HG02571 (cell line): ENCODE data around the gene VWA3A.

Experiments used
- ATAC-seq: cut with Tn5 transposase; IDR thresholded peaks from one replicate; pipeline ENCODE4 v1.9.1; 2021; ENCODE audit warnings: mild to moderate bottlenecking, moderate library complexity; ENCODE audit not compliant: unreplicated experiment

The VWA3A gene

GRCh38 chr16:22177968-22178930 lies 85.9 kb downstream of the VWA3A start:
- ATAC-seq, result no peak

GRCh38 chr16:22181426-22181825 lies 89.1 kb downstream of the VWA3A start:
- ATAC-seq, result no peak

GRCh38 chr16:22181843-22182242 lies 89.5 kb downstream of the VWA3A start:
- ATAC-seq, result no peak

GRCh38 chr16:22183335-22183734 lies 91.0 kb downstream of the VWA3A start:
- no peak for ATAC-seq

GRCh38 chr16:22183901-22184614 lies 91.7 kb downstream of the VWA3A start:
- ATAC-seq, result no peak

GRCh38 chr16:22184615-22184968 lies 92.3 kb downstream of the VWA3A start:
- no peak for ATAC-seq

GRCh38 chr16:22186517-22186916 lies 94.2 kb downstream of the VWA3A start:
- ATAC-seq, result no peak

- ATAC-seq, result no peak
These were observed 95.9 kb downstream of the VWA3A start for GRCh38 chr16:22188267-22188594.

- no peak for ATAC-seq
These were observed 96.5 kb downstream of the VWA3A start for GRCh38 chr16:22188595-22189442.

GRCh38 chr16:22189473-22190080 lies 97.2 kb downstream of the VWA3A start:
- ATAC-seq, result no peak

GRCh38 chr16:22190081-22190775 lies 97.9 kb downstream of the VWA3A start:
- peak; percentile 62 for ATAC-seq

GRCh38 chr16:22190776-22191531 lies 98.6 kb downstream of the VWA3A start:
- peak; percentile 41 for ATAC-seq

- ATAC-seq, result no peak
These were observed 99.4 kb downstream of the VWA3A start for GRCh38 chr16:22191532-22192260.

- ATAC-seq, result no peak
These were observed 100.1 kb downstream of the VWA3A start for GRCh38 chr16:22192261-22193062.

- no peak for ATAC-seq
These were observed 100.7 kb downstream of the VWA3A start for GRCh38 chr16:22193063-22193411.

- ATAC-seq, result no peak
These were observed 102.5 kb downstream of the VWA3A start for GRCh38 chr16:22194707-22195444.

GRCh38 chr16:22195445-22195694 lies 103.0 kb downstream of the VWA3A start:
- ATAC-seq, result no peak
